ENCODE data around the gene CEMIP.

DNA sequence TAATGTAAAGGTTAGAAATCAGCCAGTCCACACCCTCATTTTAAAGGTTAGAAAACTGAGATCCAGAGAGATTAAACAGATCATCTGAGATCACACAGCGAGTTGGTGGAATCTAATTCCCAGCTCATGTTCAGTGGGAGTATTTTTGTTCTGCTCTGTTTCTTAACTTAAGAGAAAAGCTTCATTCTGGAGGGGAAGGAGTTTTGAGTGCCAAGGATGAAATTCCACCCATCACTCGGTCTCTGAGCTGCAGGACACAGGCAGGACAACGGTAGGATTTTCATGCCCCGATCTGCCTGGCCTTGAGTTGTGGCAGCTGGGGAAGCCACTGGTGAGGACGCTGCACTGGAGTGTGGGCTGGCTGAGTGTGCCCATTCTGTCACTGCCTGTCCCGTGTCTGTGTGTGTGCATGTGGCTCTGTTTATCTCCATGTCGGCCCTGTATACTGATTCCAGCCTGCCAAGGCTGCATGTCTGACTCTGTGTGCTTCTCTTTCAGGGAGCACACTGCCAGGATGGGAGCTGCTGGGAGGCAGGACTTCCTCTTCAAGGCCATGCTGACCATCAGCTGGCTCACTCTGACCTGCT, 94.3 kb downstream of the CEMIP start:
- TF ChIP-seq, protein P1, sequence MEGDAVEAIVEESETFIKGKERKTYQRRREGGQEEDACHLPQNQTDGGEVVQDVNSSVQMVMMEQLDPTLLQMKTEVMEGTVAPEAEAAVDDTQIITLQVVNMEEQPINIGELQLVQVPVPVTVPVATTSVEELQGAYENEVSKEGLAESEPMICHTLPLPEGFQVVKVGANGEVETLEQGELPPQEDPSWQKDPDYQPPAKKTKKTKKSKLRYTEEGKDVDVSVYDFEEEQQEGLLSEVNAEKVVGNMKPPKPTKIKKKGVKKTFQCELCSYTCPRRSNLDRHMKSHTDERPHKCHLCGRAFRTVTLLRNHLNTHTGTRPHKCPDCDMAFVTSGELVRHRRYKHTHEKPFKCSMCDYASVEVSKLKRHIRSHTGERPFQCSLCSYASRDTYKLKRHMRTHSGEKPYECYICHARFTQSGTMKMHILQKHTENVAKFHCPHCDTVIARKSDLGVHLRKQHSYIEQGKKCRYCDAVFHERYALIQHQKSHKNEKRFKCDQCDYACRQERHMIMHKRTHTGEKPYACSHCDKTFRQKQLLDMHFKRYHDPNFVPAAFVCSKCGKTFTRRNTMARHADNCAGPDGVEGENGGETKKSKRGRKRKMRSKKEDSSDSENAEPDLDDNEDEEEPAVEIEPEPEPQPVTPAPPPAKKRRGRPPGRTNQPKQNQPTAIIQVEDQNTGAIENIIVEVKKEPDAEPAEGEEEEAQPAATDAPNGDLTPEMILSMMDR (conservative IDR thresholded peaks at IDR 0.05; ENCODE audit: low read depth, low read length): no peak
- TF ChIP-seq EZH2 (IDR thresholded peaks at IDR 0.05; ENCODE audit: low read length, unreplicated experiment): no peak

Measured in PC-3 (cell line).